ENCODE data around the gene FGFRL1.

FGFRL1 gene

GRCh38 chr4:1036976-1037810 lies 25.8 kb downstream of the FGFRL1 start:
- no peaks in the 10 kb centered on the region for H3K27me3 ChIP-seq (ENCODE audit: control insufficient read depth, low read length)
- no peak overlapping the region for H3K4me3 ChIP-seq (ENCODE audit: low read length)
- H3K4me1 ChIP-seq (ENCODE audit: control insufficient read depth, low read length) = no peaks in the 10 kb centered on the region
- H3K79me2 ChIP-seq (ENCODE audit: control insufficient read depth, low read length) = no peaks in the 10 kb centered on the region
- H3F3A ChIP-seq (ENCODE audit: control insufficient read depth, insufficient read depth) = no peaks in the 10 kb centered on the region
- TF ChIP-seq, protein P1, sequence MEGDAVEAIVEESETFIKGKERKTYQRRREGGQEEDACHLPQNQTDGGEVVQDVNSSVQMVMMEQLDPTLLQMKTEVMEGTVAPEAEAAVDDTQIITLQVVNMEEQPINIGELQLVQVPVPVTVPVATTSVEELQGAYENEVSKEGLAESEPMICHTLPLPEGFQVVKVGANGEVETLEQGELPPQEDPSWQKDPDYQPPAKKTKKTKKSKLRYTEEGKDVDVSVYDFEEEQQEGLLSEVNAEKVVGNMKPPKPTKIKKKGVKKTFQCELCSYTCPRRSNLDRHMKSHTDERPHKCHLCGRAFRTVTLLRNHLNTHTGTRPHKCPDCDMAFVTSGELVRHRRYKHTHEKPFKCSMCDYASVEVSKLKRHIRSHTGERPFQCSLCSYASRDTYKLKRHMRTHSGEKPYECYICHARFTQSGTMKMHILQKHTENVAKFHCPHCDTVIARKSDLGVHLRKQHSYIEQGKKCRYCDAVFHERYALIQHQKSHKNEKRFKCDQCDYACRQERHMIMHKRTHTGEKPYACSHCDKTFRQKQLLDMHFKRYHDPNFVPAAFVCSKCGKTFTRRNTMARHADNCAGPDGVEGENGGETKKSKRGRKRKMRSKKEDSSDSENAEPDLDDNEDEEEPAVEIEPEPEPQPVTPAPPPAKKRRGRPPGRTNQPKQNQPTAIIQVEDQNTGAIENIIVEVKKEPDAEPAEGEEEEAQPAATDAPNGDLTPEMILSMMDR (IDR thresholded peaks at IDR 0.05; ENCODE audit: low read depth, low read length, poor library complexity, severe bottlenecking) = no peak
- no peak for TF ChIP-seq EZH2phosphoT487 (IDR thresholded peaks at IDR 0.05; ENCODE audit: borderline replicate concordance, low read length)
- H3K9me2 ChIP-seq (replicated peaks; ENCODE audit: control insufficient read depth, low read length) = no peaks in the 10 kb centered on the region
- H4K20me1 ChIP-seq (ENCODE audit: control insufficient read depth, insufficient read depth, low read depth, low read length) = no peaks in the 10 kb centered on the region
- H3K36me3 ChIP-seq (ENCODE audit: control insufficient read depth, low read length) = no peaks in the 10 kb centered on the region
- H3K4me2 ChIP-seq (ENCODE audit: low read length) = no peak overlapping the region
- no peak overlapping the region for H3K27ac ChIP-seq (ENCODE audit: low read depth, low read length)
- no peaks in the 10 kb centered on the region for H3K9me3 ChIP-seq (ENCODE audit: control insufficient read depth, insufficient read depth, low read length)

GRCh38 chr4:1038948-1039492 lies 27.6 kb downstream of the FGFRL1 start:
- Histone ChIP-seq H3K4me1 (ENCODE audit: control insufficient read depth, low read length) (no peaks in the 10 kb centered on the region), H3K79me2 (ENCODE audit: control insufficient read depth, low read length) (no peaks in the 10 kb centered on the region), H4K20me1 (ENCODE audit: control insufficient read depth, insufficient read depth, low read depth, low read length) (no peaks in the 10 kb centered on the region), H3K27me3 (ENCODE audit: control insufficient read depth, low read length) (no peaks in the 10 kb centered on the region), H3K9me3 (ENCODE audit: control insufficient read depth, insufficient read depth, low read length) (peaks cover 3% of the 10 kb centered on the region; the same call in 1 of the 2 replicates), H3K27ac (ENCODE audit: low read depth, low read length) (no peak overlapping the region), H3F3A (ENCODE audit: control insufficient read depth, insufficient read depth) (no peaks in the 10 kb centered on the region), H3K4me2 (ENCODE audit: low read length) (no peak overlapping the region), H3K9me2 (replicated peaks; ENCODE audit: control insufficient read depth, low read length) (no peaks in the 10 kb centered on the region), H3K4me3 (ENCODE audit: low read length) (no peak overlapping the region), H3K36me3 (ENCODE audit: control insufficient read depth, low read length) (no peaks in the 10 kb centered on the region)
- TF ChIP-seq EZH2phosphoT487 (IDR thresholded peaks at IDR 0.05; ENCODE audit: borderline replicate concordance, low read length) = no peak
- TF ChIP-seq, protein P1 (IDR thresholded peaks at IDR 0.05; ENCODE audit: low read depth, low read length, poor library complexity, severe bottlenecking) = no peak

- H3K36me3 ChIP-seq (ENCODE audit: control insufficient read depth, low read length) = no peaks in the 10 kb centered on the region
- no peaks in the 10 kb centered on the region for H3K4me1 ChIP-seq (ENCODE audit: control insufficient read depth, low read length)
- no peak overlapping the region for H3K4me2 ChIP-seq (ENCODE audit: low read length)
- no peaks in the 10 kb centered on the region for H3K27me3 ChIP-seq (ENCODE audit: control insufficient read depth, low read length)
- H3K79me2 ChIP-seq (ENCODE audit: control insufficient read depth, low read length) = no peaks in the 10 kb centered on the region
- H3K9me2 ChIP-seq (replicated peaks; ENCODE audit: control insufficient read depth, low read length) = no peaks in the 10 kb centered on the region
- H3K4me3 ChIP-seq (ENCODE audit: low read length) = no peak overlapping the region
- no peaks in the 10 kb centered on the region for H3F3A ChIP-seq (ENCODE audit: control insufficient read depth, insufficient read depth)
- no peaks in the 10 kb centered on the region for H4K20me1 ChIP-seq (ENCODE audit: control insufficient read depth, insufficient read depth, low read depth, low read length)
- H3K27ac ChIP-seq (ENCODE audit: low read depth, low read length) = no peak overlapping the region
- peaks cover 3% of the 10 kb centered on the region; the same call in 1 of the 2 replicates for H3K9me3 ChIP-seq (ENCODE audit: control insufficient read depth, insufficient read depth, low read length)
- TF ChIP-seq, protein P1 (IDR thresholded peaks at IDR 0.05; ENCODE audit: low read depth, low read length, poor library complexity, severe bottlenecking) = no peak
- no peak for TF ChIP-seq EZH2phosphoT487 (IDR thresholded peaks at IDR 0.05; ENCODE audit: borderline replicate concordance, low read length)
Measured at GRCh38 chr4:1039493-1040343, 28.3 kb downstream of the FGFRL1 start.
